GM21367 (cell line): ENCODE results near the gene LUZP2.

ENCODE experiments used
- ATAC-seq: cut with Tn5 transposase; IDR thresholded peaks from one replicate; pipeline ENCODE4 v1.9.1; 2021; ENCODE audit not compliant: unreplicated experiment

Gene LUZP2

GRCh38 chr11:24496736-24497725, at the start of gene LUZP2:
LUZP2 (plus strand) TSS chr11:24497053.
- no peak for ATAC-seq

DNA sequence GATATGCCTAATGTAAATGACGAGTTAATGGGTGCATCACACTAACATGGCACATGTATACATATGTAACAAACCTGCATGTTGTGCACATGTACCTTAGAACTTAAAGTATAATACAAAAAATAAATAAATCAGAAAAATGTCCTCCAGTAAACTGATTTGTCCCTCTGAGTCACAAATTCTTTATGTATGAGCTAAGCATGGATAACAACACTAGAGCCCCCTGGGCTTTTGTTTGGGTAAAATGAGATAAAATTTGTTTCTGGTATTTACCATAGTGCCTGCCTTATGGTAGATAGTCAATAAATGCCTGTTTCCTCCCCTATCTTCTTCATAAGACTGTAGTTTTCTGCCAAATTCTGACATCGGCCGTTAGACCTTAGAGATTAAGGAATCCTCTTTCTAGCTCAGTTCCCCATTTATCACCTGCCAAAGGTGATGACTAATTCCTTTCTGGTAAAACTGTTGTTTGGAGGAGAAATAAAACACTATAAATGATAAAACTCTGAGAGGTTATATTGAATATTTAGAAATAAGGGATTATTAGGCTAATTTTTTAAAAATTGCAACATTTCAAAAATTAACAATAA, 43.6 kb upstream of the LUZP2 start:
- no peak for ATAC-seq

- ATAC-seq: no peak
These were observed 38.9 kb upstream of the LUZP2 start for GRCh38 chr11:24457985-24458384.

GRCh38 chr11:24470431-24470830, 26.4 kb upstream of the LUZP2 start:
- ATAC-seq: no peak

GRCh38 chr11:24471084-24471483, 25.8 kb upstream of the LUZP2 start:
- ATAC-seq: no peak

DNA sequence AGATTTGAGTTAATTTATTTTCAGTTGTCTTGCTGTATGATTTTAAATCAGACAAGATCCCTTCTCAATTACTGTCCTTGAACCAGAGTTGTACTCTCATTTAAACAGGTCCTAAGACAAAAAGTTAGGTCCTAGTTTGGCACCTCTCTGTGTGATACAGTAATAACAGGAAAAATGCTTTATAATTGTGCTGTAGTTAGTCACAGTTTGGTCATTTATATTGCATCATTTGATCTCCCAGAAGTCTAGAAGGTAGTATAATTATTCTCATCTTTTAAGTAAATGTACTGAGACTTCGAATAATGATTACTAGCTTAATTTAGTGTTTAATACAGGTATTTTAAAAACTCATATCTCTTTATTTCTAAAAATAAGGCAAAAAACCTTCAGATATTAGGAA, 18.1 kb upstream of the LUZP2 start:
- ATAC-seq: no peak

DNA sequence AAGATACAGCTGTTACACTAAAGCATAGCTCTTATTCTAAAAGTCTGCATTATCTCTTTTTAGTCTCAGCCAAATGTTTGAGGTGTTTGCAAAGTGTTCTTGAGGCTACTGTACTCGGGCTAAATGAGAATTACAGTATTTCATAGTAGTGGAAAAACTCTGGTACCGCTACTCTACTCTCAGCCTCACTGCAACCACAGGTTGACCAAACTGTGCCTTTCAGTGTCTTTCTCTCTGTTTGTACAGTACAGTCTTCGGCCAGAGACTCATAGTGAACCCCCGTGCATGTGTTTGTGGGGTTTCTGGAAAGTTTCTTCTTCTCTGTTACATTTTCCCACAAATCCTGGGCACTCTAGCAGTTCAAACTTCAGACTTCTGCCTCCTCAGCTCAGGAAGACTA, 7.4 kb upstream of the LUZP2 start:
- ATAC-seq: no peak

DNA sequence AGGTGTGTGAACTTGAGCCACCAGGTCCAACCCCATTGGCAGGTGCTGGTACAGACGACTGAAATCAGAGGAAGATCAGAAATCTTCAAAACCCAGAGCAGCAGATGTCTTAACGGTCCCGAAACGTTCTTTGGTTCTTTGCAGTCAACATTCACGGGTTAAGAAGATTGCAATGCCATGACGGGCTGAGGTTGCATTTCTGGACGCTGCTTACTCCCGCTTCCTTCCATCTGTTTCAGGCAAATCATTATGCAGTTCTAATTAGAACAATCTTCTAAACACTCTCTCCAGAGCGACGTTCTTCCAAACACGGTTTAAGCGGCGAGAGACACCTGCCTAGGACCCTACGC, 492 bp upstream of the LUZP2 start:
- ATAC-seq: no peak

GRCh38 chr11:24497831-24498230, 978 bp downstream of the LUZP2 start:
- ATAC-seq: no peak

DNA sequence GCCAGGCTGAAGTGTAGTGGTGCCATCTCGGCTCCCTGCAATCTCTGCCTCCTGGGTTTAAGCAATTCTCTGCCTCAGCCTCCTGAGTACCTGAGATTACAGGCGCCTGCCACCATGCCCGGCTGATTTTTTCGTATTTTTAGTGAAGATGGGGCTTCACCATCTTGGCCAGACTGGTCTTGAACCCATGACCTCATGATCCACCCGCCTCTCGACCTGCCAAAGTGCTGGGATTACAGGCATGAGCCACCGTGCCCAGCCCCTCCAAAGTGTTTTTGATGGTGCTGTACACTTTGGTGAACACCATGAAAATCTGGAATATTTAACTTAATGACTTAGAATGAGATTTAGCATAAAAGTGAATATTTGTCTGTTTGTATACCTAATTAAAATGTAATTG, 5.6 kb downstream of the LUZP2 start:
- no peak for ATAC-seq

DNA sequence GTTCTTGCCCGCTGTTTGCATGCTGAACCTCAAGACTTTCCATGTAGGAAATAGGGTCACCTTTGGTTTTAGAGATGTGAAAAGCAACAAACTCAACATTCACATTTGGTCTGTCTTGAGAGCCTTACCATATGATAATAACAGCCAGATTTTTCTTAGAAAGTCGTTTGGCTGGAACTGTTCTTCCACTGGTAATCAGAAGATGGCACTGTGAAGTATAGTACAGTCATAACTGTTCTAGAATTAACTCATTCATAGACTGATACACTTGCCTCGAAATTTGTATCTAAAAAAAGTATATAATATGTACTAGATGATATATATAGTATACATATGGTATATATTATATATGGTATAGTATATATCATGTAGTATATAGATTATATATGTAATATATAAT, 12.3 kb downstream of the LUZP2 start:
- ATAC-seq: no peak

DNA sequence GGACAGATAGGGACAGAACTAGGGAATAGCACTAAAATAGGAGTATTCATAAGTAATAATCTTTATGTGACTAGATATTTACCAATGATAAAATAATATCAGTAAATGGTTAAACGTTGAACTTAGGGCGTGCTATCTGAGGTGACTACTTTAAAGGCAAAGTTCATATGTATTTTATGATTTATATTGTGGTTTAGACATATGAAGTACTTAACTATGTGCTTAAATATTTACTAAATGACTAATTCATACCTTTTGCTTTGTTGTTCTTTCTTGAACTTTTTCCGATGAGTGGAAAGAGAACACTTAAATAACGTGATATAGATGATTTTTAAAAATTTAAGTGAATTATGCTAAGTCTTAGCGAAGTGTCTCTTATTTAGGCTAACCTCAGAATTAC, 14.7 kb downstream of the LUZP2 start:
- ATAC-seq: no peak

DNA sequence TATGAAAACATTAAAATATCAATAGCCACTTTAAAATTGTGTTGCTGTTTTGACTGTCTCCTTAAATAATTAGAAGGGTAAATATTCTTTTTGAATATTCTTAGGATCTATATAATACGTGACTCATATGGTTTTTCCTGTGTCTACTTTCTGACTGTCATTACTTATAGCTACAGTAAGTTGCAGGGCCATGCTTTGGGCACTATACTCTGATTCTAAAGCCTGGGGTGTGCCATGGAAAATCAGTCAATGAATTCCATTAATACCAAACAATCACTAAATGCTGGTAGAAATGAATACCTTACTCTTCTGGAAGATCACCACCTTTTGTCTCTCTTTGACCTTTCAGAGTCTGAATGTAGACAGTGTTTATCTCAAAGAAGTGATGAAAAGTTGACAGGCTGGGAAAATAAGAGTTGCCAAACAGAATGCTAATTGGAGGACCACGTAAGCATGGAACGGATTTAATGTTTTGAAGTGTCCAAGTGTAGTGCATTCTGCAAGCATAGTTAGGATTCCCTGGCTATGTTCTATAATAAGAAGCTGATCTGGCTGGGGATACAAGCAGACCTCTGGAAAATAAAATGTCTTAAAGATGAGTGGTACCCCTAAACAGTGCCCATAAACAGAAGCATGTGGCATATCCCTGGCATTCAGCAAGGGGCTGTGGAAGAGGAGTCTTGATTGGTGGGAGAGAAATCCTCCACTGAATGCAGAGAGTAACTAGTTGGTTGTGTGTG, 16.8 kb downstream of the LUZP2 start:
- no peak for ATAC-seq

GRCh38 chr11:24514219-24514594, 17.4 kb downstream of the LUZP2 start:
- ATAC-seq: no peak

- ATAC-seq: no peak
These were observed 18.8 kb downstream of the LUZP2 start for GRCh38 chr11:24515632-24516031.

DNA sequence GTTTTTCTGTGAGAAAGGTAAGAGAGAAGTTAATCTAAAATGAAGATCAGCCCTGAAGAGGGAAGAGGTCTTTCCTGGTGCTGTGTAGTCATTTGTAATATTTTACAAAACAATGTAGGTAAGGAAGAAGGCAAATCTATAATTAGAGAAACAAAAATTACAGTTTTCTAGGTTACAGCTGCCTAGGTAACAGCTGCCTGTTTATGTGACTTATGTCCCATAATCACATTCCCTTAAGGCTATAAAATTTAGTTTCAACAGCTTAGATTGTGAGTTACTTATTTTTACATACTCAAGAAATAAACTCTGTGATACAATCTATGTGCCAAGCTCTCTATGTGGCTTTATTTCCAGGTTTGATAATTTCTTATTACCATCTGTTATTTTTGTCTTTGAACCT, 19.8 kb downstream of the LUZP2 start:
- ATAC-seq: no peak

DNA sequence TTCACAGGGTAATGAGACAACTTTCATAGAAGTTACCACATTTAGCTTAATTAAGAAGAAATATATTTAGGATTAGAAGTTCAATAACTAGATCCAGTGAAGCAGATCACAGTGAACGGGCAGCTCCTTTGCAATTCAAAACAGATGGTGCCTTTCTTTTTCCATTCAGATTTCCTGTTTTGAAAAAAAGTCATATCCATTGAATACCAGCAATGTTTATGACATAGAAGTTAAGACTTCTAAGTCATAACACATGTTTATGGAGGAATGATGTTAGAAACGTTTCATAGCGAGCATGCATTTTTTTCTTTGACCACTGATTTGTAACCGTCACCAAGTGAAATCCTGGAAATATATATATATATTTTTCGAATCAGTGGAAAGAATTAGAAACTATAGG, 24.7 kb downstream of the LUZP2 start:
- no peak for ATAC-seq

DNA sequence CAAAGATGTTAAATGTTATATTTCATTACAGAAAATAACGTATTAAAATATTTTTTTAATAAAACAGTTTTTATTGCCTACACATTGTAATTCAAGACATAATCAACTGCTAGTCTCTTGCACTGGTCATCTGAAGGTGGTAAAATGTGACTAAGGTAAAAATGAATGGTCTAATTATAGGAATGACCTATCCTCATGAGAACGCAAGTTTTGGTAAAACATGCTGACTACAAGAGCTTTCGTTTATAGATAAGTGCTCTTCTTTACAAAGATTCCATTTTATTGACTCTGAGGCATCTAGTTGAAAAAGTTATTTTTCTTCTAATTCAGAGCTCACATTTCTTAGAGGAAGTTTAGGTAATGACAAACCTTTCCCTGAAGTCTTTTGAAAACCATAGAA, 27.3 kb downstream of the LUZP2 start:
- no peak for ATAC-seq

DNA sequence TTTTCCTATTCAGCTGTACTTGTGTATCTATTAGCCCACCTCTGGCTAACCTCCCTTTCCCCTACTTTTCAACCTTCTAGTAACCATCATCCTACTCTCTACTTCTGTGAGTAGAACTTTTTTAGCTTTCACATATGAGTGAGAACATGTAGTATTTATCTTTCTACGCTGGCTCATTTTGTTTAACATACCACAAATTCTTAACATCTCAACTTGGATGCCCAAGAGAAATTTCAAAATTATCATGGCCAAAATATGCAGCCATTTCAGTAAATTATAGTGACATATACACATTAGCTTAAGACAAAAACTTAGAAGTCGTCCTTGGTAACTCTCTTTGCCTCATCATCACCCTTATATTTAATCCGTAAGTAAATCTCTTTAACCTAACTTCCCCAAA, 34.7 kb downstream of the LUZP2 start:
- no peak for ATAC-seq

DNA sequence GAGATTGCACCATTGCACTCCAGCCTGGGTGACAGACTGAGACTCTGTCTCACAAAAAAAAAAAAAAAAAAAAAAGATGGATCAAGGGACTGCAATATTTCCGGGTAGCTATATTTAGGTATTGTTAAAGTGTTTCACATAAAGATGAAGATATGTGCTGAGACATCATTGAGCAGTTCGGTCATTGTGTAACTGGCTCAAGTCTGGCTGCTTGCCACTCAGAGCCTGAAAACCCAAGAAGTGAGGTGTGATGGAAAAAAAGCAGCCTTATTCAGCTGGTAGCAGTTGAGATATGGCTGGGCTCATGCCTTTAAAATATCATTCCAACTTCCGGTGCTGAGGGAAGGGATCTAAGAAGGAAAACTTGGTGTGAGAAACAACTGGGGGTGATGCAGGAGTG, 46.9 kb downstream of the LUZP2 start:
- no peak for ATAC-seq

- ATAC-seq: no peak
These were observed 59.8 kb downstream of the LUZP2 start for GRCh38 chr11:24556693-24557092.

- ATAC-seq: no peak
These were observed 62.5 kb downstream of the LUZP2 start for GRCh38 chr11:24559315-24559714.
